Neural progenitor cell (in vitro differentiated cells): ENCODE results near the gene DNAAF2. TPM values are rescaled to one million over a fixed set of nuclear protein-coding genes. Genes with fewer than 3 reads are reported as not detected.
"Not testable (repeated sequence)": the region's sequence is repeated elsewhere in the genome, so short reads cannot be mapped to it uniquely, and the experiment has no call there.

Source experiments
- DNase-seq: peaks from one replicate; pipeline ENCODE4 v3.0.0-alpha.2; 2016; ENCODE audit warnings: low spot score
- H2AFZ ChIP-seq: fragments of 200-600 bp; sonication (generic); replicated peaks from 2 replicates; pipeline ENCODE4 v1.6.1; 2016; ENCODE audit warnings: antibody characterized with exemption
- H3F3A ChIP-seq: fragments of 200-600 bp; sonication (generic); 2 replicates; pipeline ENCODE4 v1.6.1; 2016; ENCODE audit warnings: antibody characterized with exemption, low read depth
- H3K27ac ChIP-seq: fragments of 200-600 bp; sonication (generic); 2 replicates; pipeline ENCODE4 v1.5.1; 2016; ENCODE audit warnings: mild to moderate bottlenecking
- H3K27me3 ChIP-seq: fragments of 200-600 bp; sonication (generic); 2 replicates; pipeline ENCODE4 v1.6.1; 2016; ENCODE audit warnings: mild to moderate bottlenecking, moderate library complexity
- H3K36me3 ChIP-seq: fragments of 200-600 bp; sonication (generic); 2 replicates; pipeline ENCODE4 v1.5.1; 2016
- H3K4me1 ChIP-seq: fragments of 200-600 bp; sonication (generic); 2 replicates; pipeline ENCODE4 v1.6.1; 2016; ENCODE audit warnings: mixed run types
- H3K4me2 ChIP-seq: fragments of 200-600 bp; sonication (generic); 2 replicates; pipeline ENCODE4 v1.6.1; 2016
- H3K4me3 ChIP-seq: fragments of 200-600 bp; sonication (generic); 2 replicates; pipeline ENCODE4 v1.5.1; 2016
- H3K79me2 ChIP-seq: fragments of 200-600 bp; sonication (generic); 2 replicates; pipeline ENCODE4 v1.6.1; 2016; ENCODE audit warnings: low read depth
- H3K9ac ChIP-seq: fragments of 200-600 bp; sonication (generic); 2 replicates; pipeline ENCODE4 v1.6.1; 2016
- H3K9me3 ChIP-seq: fragments of 200-600 bp; sonication (generic); 2 replicates; pipeline ENCODE4 v1.5.1; 2016; ENCODE audit warnings: low read depth
- H4K20me1 ChIP-seq: fragments of 200-600 bp; sonication (generic); 2 replicates; pipeline ENCODE4 v1.6.1; 2016; ENCODE audit warnings: low read depth
- H3K27ac Mint-ChIP-seq: 3 replicates; pipeline ENCODE4 v1.8.0; 2021; ENCODE audit warnings: mixed read lengths
- H3K27me3 Mint-ChIP-seq: 2 replicates; pipeline ENCODE4 v1.8.0; 2022; ENCODE audit warnings: low read depth, mild to moderate bottlenecking, inconsistent platforms, moderate library complexity, mixed read lengths; ENCODE audit not compliant: insufficient read depth
- H3K36me3 Mint-ChIP-seq: 3 replicates; pipeline ENCODE4 v1.8.0; 2021; ENCODE audit warnings: mixed read lengths
- H3K4me1 Mint-ChIP-seq: 3 replicates; pipeline ENCODE4 v1.8.0; 2021; ENCODE audit warnings: mixed read lengths
- H3K4me3 Mint-ChIP-seq: 3 replicates; pipeline ENCODE4 v1.8.0; 2021; ENCODE audit warnings: mild to moderate bottlenecking, moderate library complexity, mixed read lengths
- H3K9me3 Mint-ChIP-seq: 3 replicates; pipeline ENCODE4 v1.8.0; 2020; ENCODE audit warnings: mixed read lengths
- EZH2 ChIP-seq: fragments of 200-600 bp; sonication (generic); IDR thresholded peaks from 2 replicates; pipeline ENCODE4 v1.6.1; 2017; ENCODE audit warnings: antibody characterized with exemption, mild to moderate bottlenecking, moderate library complexity
- EZH2phosphoT487 ChIP-seq: fragments of 200-600 bp; sonication (generic); IDR thresholded peaks from 2 replicates; pipeline ENCODE4 v1.6.1; 2017; ENCODE audit warnings: antibody characterized with exemption
- total RNA-seq: library from RNA; depleted of rRNA; stranded (reverse); fragments of >200 nt; gene quantifications from 2 replicates; pipeline ENCODE4 v1.2.3, GENCODE V29; 2015; ENCODE audit warnings: low replicate concordance
- TF ChIP-seq, protein P1 (sequence below): fragments of 200-600 bp; sonication (generic); IDR thresholded peaks from 2 replicates; pipeline ENCODE4 v1.5.1; 2017; ENCODE audit warnings: antibody characterized with exemption, mild to moderate bottlenecking

Gene DNAAF2
- total RNA-seq, 1 donor from 2014 or later: 35.1 TPM

DNA sequence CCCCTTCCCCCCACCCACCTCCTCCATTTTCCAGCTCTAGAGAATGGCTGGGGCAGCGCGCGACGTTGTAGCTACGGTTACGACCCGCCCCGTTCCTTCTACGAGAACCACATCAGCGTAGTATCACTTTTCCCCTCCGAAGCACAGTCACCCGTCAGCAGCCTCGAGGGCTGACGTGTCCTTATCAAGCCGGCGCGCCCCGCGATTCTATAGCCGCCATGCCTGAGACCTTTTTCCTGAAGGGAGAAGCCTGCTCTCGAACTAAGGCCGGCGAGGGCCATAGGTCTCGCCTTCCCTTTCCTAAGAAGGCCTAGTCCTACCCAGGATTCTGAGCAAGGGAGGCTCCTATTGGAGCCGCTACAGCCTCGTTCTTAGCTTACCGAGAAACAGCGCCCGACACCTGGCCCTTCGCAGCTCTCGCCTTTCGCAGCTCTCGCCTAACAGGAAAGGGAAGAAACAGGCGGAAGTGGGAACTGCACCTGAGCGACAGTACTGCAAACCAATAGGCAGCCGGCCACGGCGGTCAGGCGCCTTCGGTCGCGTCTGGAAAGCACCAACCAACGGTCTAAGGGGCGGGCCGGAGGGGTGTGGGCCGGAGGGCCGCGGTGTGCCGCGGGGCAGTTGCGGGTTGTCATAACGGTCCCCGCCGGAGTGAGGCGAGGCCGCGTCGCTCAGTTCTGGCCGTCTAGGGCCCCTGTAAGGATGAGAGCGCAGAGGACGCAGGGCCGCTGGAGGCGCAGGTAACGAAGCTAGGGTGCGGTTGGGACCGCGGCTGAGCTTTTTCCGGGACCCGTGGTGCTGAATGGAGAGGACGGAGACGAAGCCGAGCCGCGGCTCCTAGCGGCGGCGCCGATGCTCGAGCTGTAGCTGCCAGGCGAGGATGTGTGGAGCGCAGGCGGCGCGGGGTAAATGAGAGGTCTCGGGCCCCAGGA, 14.6 kb downstream of the DNAAF2 start, which contains the start of the genes MGAT2 and RPL36AL:
Gene MGAT2 (plus strand): TSS at position 618 of the 932 bp plus-strand sequence. CDS start 470 bp downstream, outside the sequence.
Gene RPL36AL (minus strand): TSS at position 445 of the 932 bp plus-strand sequence. CDS start 1,522 bp downstream, outside the sequence.
- H3K27me3 Mint-ChIP-seq: peaks cover 5% of the 10 kb centered on the region
- Histone ChIP-seq H3K79me2 (peaks cover 68% of the 10 kb centered on the region), H3K4me2 (peak within 1 kb of the TSS; percentile 95), H3K27ac (peak within 1 kb of the TSS; percentile 88), H3F3A (peaks cover 52% of the 10 kb centered on the region), H4K20me1 (peaks cover 48% of the 10 kb centered on the region), H3K9me3 (no peaks in the 10 kb centered on the region), H3K36me3 (peaks cover 18% of the 10 kb centered on the region), H3K4me1 (peaks cover 22% of the 10 kb centered on the region), H3K4me3 (peak within 1 kb of the TSS; percentile 72), H2AFZ (peak within 1 kb of the TSS; percentile 50), H3K27me3 (no peaks in the 10 kb centered on the region), H3K9ac (peak within 1 kb of the TSS; percentile 65)
- peaks cover 23% of the 10 kb centered on the region for H3K36me3 Mint-ChIP-seq
- H3K9me3 Mint-ChIP-seq: no peaks in the 10 kb centered on the region
- TF ChIP-seq EZH2phosphoT487 (peak; percentile 11), EZH2 (peak; percentile 55)
- TF ChIP-seq, protein P1, sequence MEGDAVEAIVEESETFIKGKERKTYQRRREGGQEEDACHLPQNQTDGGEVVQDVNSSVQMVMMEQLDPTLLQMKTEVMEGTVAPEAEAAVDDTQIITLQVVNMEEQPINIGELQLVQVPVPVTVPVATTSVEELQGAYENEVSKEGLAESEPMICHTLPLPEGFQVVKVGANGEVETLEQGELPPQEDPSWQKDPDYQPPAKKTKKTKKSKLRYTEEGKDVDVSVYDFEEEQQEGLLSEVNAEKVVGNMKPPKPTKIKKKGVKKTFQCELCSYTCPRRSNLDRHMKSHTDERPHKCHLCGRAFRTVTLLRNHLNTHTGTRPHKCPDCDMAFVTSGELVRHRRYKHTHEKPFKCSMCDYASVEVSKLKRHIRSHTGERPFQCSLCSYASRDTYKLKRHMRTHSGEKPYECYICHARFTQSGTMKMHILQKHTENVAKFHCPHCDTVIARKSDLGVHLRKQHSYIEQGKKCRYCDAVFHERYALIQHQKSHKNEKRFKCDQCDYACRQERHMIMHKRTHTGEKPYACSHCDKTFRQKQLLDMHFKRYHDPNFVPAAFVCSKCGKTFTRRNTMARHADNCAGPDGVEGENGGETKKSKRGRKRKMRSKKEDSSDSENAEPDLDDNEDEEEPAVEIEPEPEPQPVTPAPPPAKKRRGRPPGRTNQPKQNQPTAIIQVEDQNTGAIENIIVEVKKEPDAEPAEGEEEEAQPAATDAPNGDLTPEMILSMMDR: peak; percentile 40
- peak; percentile 99 for DNase-seq
- peak within 1 kb of the TSS; percentile 95 for H3K27ac Mint-ChIP-seq
- peak within 1 kb of the TSS; percentile 100 for H3K4me3 Mint-ChIP-seq
- peaks cover 34% of the 10 kb centered on the region for H3K4me1 Mint-ChIP-seq

DNA sequence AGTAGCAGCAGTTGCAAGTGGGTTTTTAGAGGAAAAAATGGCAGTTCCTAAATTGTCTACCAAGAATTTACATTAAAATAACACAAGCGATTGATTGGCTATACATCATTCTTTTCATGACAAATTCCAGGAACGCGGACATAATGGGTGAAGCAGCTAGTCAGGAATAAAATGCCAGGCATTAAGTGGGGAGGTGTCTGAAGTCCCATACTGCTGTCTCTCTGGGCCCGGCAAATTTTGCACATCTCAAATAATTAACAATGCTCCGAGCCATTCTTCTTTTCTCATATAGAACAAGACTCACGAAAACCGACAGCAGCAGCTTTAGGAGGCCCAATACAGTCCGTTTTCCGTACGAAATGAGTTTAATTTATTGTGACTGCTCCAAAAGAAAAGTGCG, 15.3 kb downstream of the DNAAF2 start:
- Mint-ChIP-seq H3K27ac (peak overlapping the region; percentile 95), H3K4me1 (peaks cover 34% of the 10 kb centered on the region), H3K27me3 (peaks cover 5% of the 10 kb centered on the region), H3K9me3 (no peaks in the 10 kb centered on the region), H3K4me3 (peak overlapping the region; percentile 100), H3K36me3 (peaks cover 20% of the 10 kb centered on the region)
- peak overlapping the region; percentile 72 for H3K4me3 ChIP-seq
- H3K9ac ChIP-seq: peak overlapping the region; percentile 65
- peaks cover 11% of the 10 kb centered on the region for H3K36me3 ChIP-seq
- H3K79me2 ChIP-seq: peaks cover 61% of the 10 kb centered on the region
- peaks cover 22% of the 10 kb centered on the region for H3K4me1 ChIP-seq
- peak overlapping the region; percentile 93 for H3K4me2 ChIP-seq
- peaks cover 53% of the 10 kb centered on the region for H3F3A ChIP-seq
- H3K27me3 ChIP-seq: no peaks in the 10 kb centered on the region
- no peak overlapping the region for H2AFZ ChIP-seq
- no peak for DNase-seq
- TF ChIP-seq, protein P1: no peak
- TF ChIP-seq EZH2phosphoT487 (no peak), EZH2 (no peak)
- H4K20me1 ChIP-seq: peaks cover 48% of the 10 kb centered on the region
- peak overlapping the region; percentile 88 for H3K27ac ChIP-seq
- no peaks in the 10 kb centered on the region for H3K9me3 ChIP-seq

DNA sequence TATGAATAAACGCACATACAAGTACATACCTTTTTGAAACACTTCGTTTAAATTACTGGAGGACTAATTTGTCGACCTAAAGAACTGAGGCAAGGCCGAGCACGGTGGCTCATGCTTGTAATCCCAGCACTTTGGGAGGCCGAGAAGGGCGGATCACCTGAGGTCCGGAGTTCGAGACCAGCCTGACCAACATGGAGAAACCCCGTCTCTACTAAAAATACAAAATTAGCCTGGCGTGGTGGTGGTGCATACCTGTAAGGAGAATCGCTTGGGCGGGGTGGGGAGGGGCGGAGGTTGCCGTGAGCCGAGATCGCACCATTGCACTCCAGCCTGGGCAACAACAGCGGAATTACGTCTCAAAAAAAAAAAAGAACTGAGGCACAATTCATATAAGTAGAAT, 15.8 kb downstream of the DNAAF2 start:
- H2AFZ ChIP-seq, H3K27me3 Mint-ChIP-seq, H3K36me3 ChIP-seq, H3K27me3 ChIP-seq, H3K9me3 Mint-ChIP-seq, H3K9me3 ChIP-seq, DNase-seq, H3K27ac ChIP-seq: not testable (repeated sequence)
- Histone ChIP-seq H3K4me1 (peaks cover 22% of the 10 kb centered on the region), H3K9ac (peak overlapping the region; percentile 65), H3F3A (peaks cover 49% of the 10 kb centered on the region), H3K4me3 (peak overlapping the region; percentile 72), H4K20me1 (peaks cover 45% of the 10 kb centered on the region), H3K79me2 (peaks cover 61% of the 10 kb centered on the region), H3K4me2 (peak overlapping the region; percentile 93)
- Mint-ChIP-seq H3K27ac (peak overlapping the region; percentile 95), H3K36me3 (peaks cover 21% of the 10 kb centered on the region), H3K4me1 (peaks cover 34% of the 10 kb centered on the region), H3K4me3 (peak overlapping the region; percentile 100)
